K562 (cell line): ENCODE results near the gene PPP1R14B. TPM values are rescaled to one million over a fixed set of nuclear protein-coding genes. Genes with fewer than 3 reads are reported as not detected.

ENCODE experiments used
- ARID2 ChIP-seq: fragments of 450-650 bp; IDR thresholded peaks from 2 replicates; pipeline ENCODE4 v1.6.1; 2017; ENCODE audit warnings: antibody characterized with exemption, mild to moderate bottlenecking
- BDP1 ChIP-seq: IDR thresholded peaks from 3 replicates; pipeline ENCODE4 v1.6.1; 2011; ENCODE audit not compliant: insufficient read length, insufficient read depth
- BMI1 ChIP-seq: fragments of 150-350 bp; IDR thresholded peaks from 2 replicates; pipeline ENCODE4 v1.6.1; 2014; ENCODE audit warnings: low read length
- CBX8 ChIP-seq: fragments of 200-600 bp; sonication (generic); IDR thresholded peaks from 2 replicates; pipeline ENCODE4 v1.6.1; 2012; ENCODE audit warnings: borderline replicate concordance, mixed run types, low read depth, mild to moderate bottlenecking, moderate library complexity, mixed read lengths, low read length, control low read depth, inconsistent platforms; ENCODE audit not compliant: poor library complexity, severe bottlenecking; ENCODE audit errors: extremely low read depth
- ETV6 ChIP-seq, 3 experiments: fragments of 150-350 bp in 1 of 3; sonication (generic) in 1 of 3; formaldehyde crosslinking in 1 of 3; IDR thresholded peaks; 2 replicates each; pipeline versions ENCODE4 v1.6.1 to v1.8.0; 2014 to 2022; ENCODE audit warnings: borderline replicate concordance in 2 of 3, low read depth in 2 of 3, antibody characterized with exemption in 1 of 3, low read length in 1 of 3, mild to moderate bottlenecking in 1 of 3, missing genetic modification reagents in 1 of 3
- GABPB2 ChIP-seq: fragments of 250-450 bp; sonication (Bioruptor Pico); conservative IDR thresholded peaks from 2 replicates; pipeline ENCODE4 v1.5.1; 2021; ENCODE audit warnings: mild to moderate bottlenecking
- GTF2E2 ChIP-seq: fragments of 200-800 bp; sonication (Bioruptor generic); IDR thresholded peaks from 2 replicates; pipeline ENCODE4 v1.6.1; 2016; ENCODE audit warnings: missing genetic modification characterization, missing compliant biosample characterization
- HDAC1 ChIP-seq, 2 experiments: fragments of 450-650 bp; IDR thresholded peaks; 2 replicates each; pipeline ENCODE4 v1.6.1; 2016 to 2017; ENCODE audit warnings: inconsistent platforms in 1 of 2, mild to moderate bottlenecking in 1 of 2, moderate library complexity in 1 of 2
- IRF2 ChIP-seq: sonication (generic); formaldehyde crosslinking; IDR thresholded peaks from 2 replicates; pipeline ENCODE4 v1.8.1; 2022; ENCODE audit warnings: mild to moderate bottlenecking, missing genetic modification reagents
- MAZ ChIP-seq, 2 experiments: fragments of 450-650 bp in 1 of 2; sonication (generic) in 1 of 2; formaldehyde crosslinking; IDR thresholded peaks in 1 of 2; conservative IDR thresholded peaks in 1 of 2; 2 replicates each; pipeline versions ENCODE4 v1.4.0 to v1.5.0; 2020; ENCODE audit warnings: mild to moderate bottlenecking in 1 of 2, missing genetic modification reagents in 1 of 2
- MTA2 ChIP-seq: fragments of 450-650 bp; IDR thresholded peaks from 2 replicates; pipeline ENCODE4 v1.6.1; 2016; ENCODE audit warnings: low read depth
- SETDB1 ChIP-seq: IDR thresholded peaks from one replicate; pipeline ENCODE4 v1.6.1; 2012; ENCODE audit warnings: low read length, control low read depth, inconsistent platforms
- SFPQ ChIP-seq: fragments of 200-400 bp; formaldehyde crosslinking; IDR thresholded peaks from 2 replicates; pipeline ENCODE4 v1.6.1; 2017; ENCODE audit warnings: mild to moderate bottlenecking, low read depth, low read length, moderate library complexity
- SMC3 ChIP-seq: conservative IDR thresholded peaks from 2 replicates; pipeline ENCODE4 v1.6.1; 2011; ENCODE audit warnings: low read depth, low read length, improper control_type of control experiment; ENCODE audit not compliant: insufficient read depth
- SOX6 ChIP-seq: fragments of 450-650 bp; IDR thresholded peaks from 2 replicates; pipeline ENCODE4 v1.6.1; 2014; ENCODE audit warnings: mild to moderate bottlenecking
- SPI1 ChIP-seq: IDR thresholded peaks from 2 replicates; pipeline ENCODE4 v1.6.1; 2011; ENCODE audit warnings: low read depth, low read length, control low read depth, borderline replicate concordance
- SRSF3 ChIP-seq: fragments of 200-400 bp; formaldehyde crosslinking; IDR thresholded peaks from 2 replicates; pipeline ENCODE4 v1.6.1; 2016; ENCODE audit warnings: mild to moderate bottlenecking, low read length, moderate library complexity; ENCODE audit not compliant: insufficient read depth
- TRIM24 ChIP-seq, 2 experiments: fragments of 450-650 bp; IDR thresholded peaks; 2 replicates each; pipeline ENCODE4 v1.6.1; 2016
- U2AF2 ChIP-seq: fragments of 200-400 bp; formaldehyde crosslinking; optimal IDR thresholded peaks from 2 replicates; pipeline ENCODE3; 2017; ENCODE audit warnings: low read depth, mild to moderate bottlenecking, low read length
- ZC3H4 ChIP-seq: sonication (generic); formaldehyde crosslinking; IDR thresholded peaks from 2 replicates; pipeline ENCODE4 v1.9.0; 2021; ENCODE audit warnings: missing genetic modification reagents, borderline replicate concordance
- ZKSCAN8 ChIP-seq: fragments of 200-800 bp; sonication (Bioruptor generic); IDR thresholded peaks from 2 replicates; pipeline ENCODE4 v1.6.1; 2016; ENCODE audit warnings: missing genetic modification characterization, missing compliant biosample characterization
- ZNF124 ChIP-seq: sonication (generic); formaldehyde crosslinking; IDR thresholded peaks from 2 replicates; pipeline ENCODE4 v1.8.1; 2022; ENCODE audit warnings: missing genetic modification reagents
- ZNF274 ChIP-seq: IDR thresholded peaks from 2 replicates; pipeline ENCODE4 v1.6.1; 2011; ENCODE audit warnings: low read depth, mild to moderate bottlenecking, low read length, moderate library complexity, borderline replicate concordance
- ZNF507 ChIP-seq: conservative IDR thresholded peaks from 2 replicates; pipeline ENCODE4 v1.6.1; 2017; ENCODE audit warnings: missing genetic modification characterization, missing compliant biosample characterization
- ZNF644 ChIP-seq: fragments of 200-800 bp; sonication (Bioruptor generic); IDR thresholded peaks from 2 replicates; pipeline ENCODE4 v1.6.1; 2016; ENCODE audit warnings: low read depth, missing genetic modification characterization, missing compliant biosample characterization
- ZNF668 ChIP-seq: fragments of 250-450 bp; sonication (Bioruptor Pico); IDR thresholded peaks from 2 replicates; pipeline ENCODE4 v1.8.0; 2022; ENCODE audit warnings: mild to moderate bottlenecking, inconsistent platforms
- ZSCAN32 ChIP-seq: fragments of 450-650 bp; formaldehyde crosslinking; IDR thresholded peaks from 2 replicates; pipeline ENCODE4 v1.4.0; 2020; ENCODE audit warnings: mild to moderate bottlenecking, moderate library complexity
- polyA plus RNA-seq, 8 experiments: library from polyadenylated mRNA; depleted of rRNA in 4 of 8; stranded (reverse) in 5 of 8; unstranded in 3 of 8; fragments of >200 nt; fragmentation: Nextera tagmentation in 2 of 8; fragmentation: Illumina TruSeq in 1 of 8; extraction: Ambion mirVana in 2 of 8; extraction: Trizol in 1 of 8; gene quantifications; 2 replicates each; pipeline versions ENCODE4 v1.2.1 to v1.2.3, GENCODE V29; 2011 to 2014; ENCODE audit warnings: inconsistent platforms in 1 of 8, missing spikeins in 1 of 8
- total RNA-seq, 7 experiments: library from RNA; depleted of rRNA in 6 of 7; stranded (reverse); fragments of >200 nt in 6 of 7; fragmentation: Illumina TruSeq in 2 of 7; extraction: Trizol in 2 of 7; gene quantifications; 2 replicates each; pipeline versions ENCODE4 v1.2.1 to v1.2.3, GENCODE V29; 2011 to 2021; ENCODE audit warnings: low replicate concordance in 1 of 7

Gene PPP1R14B
- total and polyA plus RNA-seq, 9 of the 15 experiments (the other 6 are each of a cell fraction or from before 2014, with no cell fraction given), result 7.7 to 566 (median 212) TPM

GRCh38 chr11:64245797-64246620 lies 734 bp downstream of the PPP1R14B start (continued):
- TF ChIP-seq BMI1 (no peak), SETDB1 (no peak), MAZ (CRISPR knock-in tag; conservative IDR thresholded peaks at IDR 0.05 in 1 of 2, IDR thresholded peaks at IDR 0.05 in 1 of 2) (peak in 1 of 2 experiments; percentile 65; a peak in 3 of 4 replicates), SOX6 (0 out of 2 replicates have a peak, but pooled peaks have one; percentile 38), SRSF3 (no peak), ZNF507 (tag) (no peak), MTA2 (no peak), IRF2 (0 out of 2 replicates have a peak, but pooled peaks have one; percentile 50), BDP1 (no peak), ZNF668 (CRISPR knock-in tag) (no peak), ARID2 (no peak), ETV6 (IDR thresholded peaks at IDR 0.05; ENCODE audit: borderline replicate concordance in 1 of 2, low read depth in 2 of 2, low read length in 1 of 2) (no peak), ETV6 (CRISPR knock-in tag; IDR thresholded peaks at IDR 0.05; ENCODE audit: borderline replicate concordance) (no peak), ZNF124 (no peak), ZKSCAN8 (CRISPR knock-in tag) (no peak), CBX8 (no peak), U2AF2 (no peak), SMC3 (no peak), ZNF644 (no peak), GTF2E2 (tag) (no peak), TRIM24 (IDR thresholded peaks at IDR 0.05) (peak in 1 of 2 experiments; percentile 92; a peak in 2 of 4 replicates), SPI1 (no peak), ZSCAN32 (CRISPR knock-in tag) (no peak), HDAC1 (IDR thresholded peaks at IDR 0.05) (peak in 1 of 2 experiments; percentile 72; a peak in 2 of 4 replicates), ZC3H4 (0 out of 2 replicates have a peak, but pooled peaks have one; percentile 8), SFPQ (no peak), ZNF274 (no peak), GABPB2 (CRISPR knock-in tag) (no peak)
